GM19099 (cell line): Measurements from ENCODE around the gene PHKA2.

Experiments used
- POLR2A ChIP-seq: IDR thresholded peaks from 3 replicates; pipeline ENCODE4 v1.6.1; 2011; ENCODE audit warnings: low read depth; ENCODE audit not compliant: insufficient read length; ENCODE audit errors: extremely low read depth

The PHKA2 gene

GRCh38 chrX:18949291-18949943, 34.5 kb downstream of the PHKA2 start:
- TF ChIP-seq POLR2A = no peak

GRCh38 chrX:18946611-18947010, 37.3 kb downstream of the PHKA2 start:
- TF ChIP-seq POLR2A = no peak

GRCh38 chrX:18946157-18946556, 37.8 kb downstream of the PHKA2 start:
- TF ChIP-seq POLR2A = no peak

- TF ChIP-seq POLR2A = no peak
Observed at GRCh38 chrX:18945483-18945882, 38.4 kb downstream of the PHKA2 start.

GRCh38 chrX:18944482-18944881, 39.4 kb downstream of the PHKA2 start:
- TF ChIP-seq POLR2A = no peak

GRCh38 chrX:18941896-18942295, 42.0 kb downstream of the PHKA2 start:
- TF ChIP-seq POLR2A = no peak

- no peak for TF ChIP-seq POLR2A
Observed at GRCh38 chrX:18938710-18939109, 45.2 kb downstream of the PHKA2 start.

GRCh38 chrX:18937173-18937572, 46.7 kb downstream of the PHKA2 start:
- TF ChIP-seq POLR2A = no peak

GRCh38 chrX:18935893-18936292, 48.0 kb downstream of the PHKA2 start:
- no peak for TF ChIP-seq POLR2A

- TF ChIP-seq POLR2A = no peak
Observed at GRCh38 chrX:18934708-18935107, 49.2 kb downstream of the PHKA2 start.

GRCh38 chrX:18933617-18934016, 50.3 kb downstream of the PHKA2 start:
- TF ChIP-seq POLR2A = no peak

GRCh38 chrX:18931972-18932371, 51.9 kb downstream of the PHKA2 start:
- no peak for TF ChIP-seq POLR2A

- no peak for TF ChIP-seq POLR2A
Observed at GRCh38 chrX:18929775-18930174, 54.1 kb downstream of the PHKA2 start.

GRCh38 chrX:18927558-18927957, 56.4 kb downstream of the PHKA2 start:
- no peak for TF ChIP-seq POLR2A

GRCh38 chrX:18924507-18925088, 59.3 kb downstream of the PHKA2 start:
- no peak for TF ChIP-seq POLR2A

- no peak for TF ChIP-seq POLR2A
Observed at GRCh38 chrX:18920566-18920965, 63.3 kb downstream of the PHKA2 start.

GRCh38 chrX:18920079-18920478, 63.8 kb downstream of the PHKA2 start:
- TF ChIP-seq POLR2A = no peak
